HepG2 (cell line): Measurements from ENCODE around the gene PPP1R1B. TPM values are rescaled to one million over a fixed set of nuclear protein-coding genes. Genes with fewer than 3 reads are reported as not detected.

Experiments
- ARID4A ChIP-seq: sonication (generic); formaldehyde crosslinking; IDR thresholded peaks from 2 replicates; pipeline ENCODE4 v1.5.0; 2020; ENCODE audit warnings: mild to moderate bottlenecking, missing genetic modification reagents, borderline replicate concordance
- ARNT ChIP-seq: fragments of 450-650 bp; IDR thresholded peaks from 2 replicates; pipeline ENCODE4 v1.6.1; 2017
- FOXP1 ChIP-seq, 2 experiments: fragments of 450-650 bp in 1 of 2; IDR thresholded peaks; 2 replicates each; pipeline ENCODE4 v1.6.1; 2017 to 2018; ENCODE audit warnings: antibody characterized with exemption in 1 of 2
- GATAD2A ChIP-seq: IDR thresholded peaks from 2 replicates; pipeline ENCODE4 v1.6.1; 2016
- GPN1 ChIP-seq: sonication (generic); formaldehyde crosslinking; IDR thresholded peaks from 2 replicates; pipeline ENCODE4 v1.5.1; 2020; ENCODE audit warnings: missing genetic modification reagents, borderline replicate concordance
- REST ChIP-seq, 2 experiments: IDR thresholded peaks; 2 replicates each; pipeline ENCODE4 v1.6.1; 2011 to 2012; ENCODE audit warnings: low read length in 2 of 2, borderline replicate concordance in 1 of 2, low read depth in 1 of 2, mild to moderate bottlenecking in 1 of 2, moderate library complexity in 1 of 2
- SOX13 ChIP-seq, 3 experiments: fragments of 450-650 bp in 1 of 3; sonication (generic) in 1 of 3; formaldehyde crosslinking in 1 of 3; IDR thresholded peaks in 2 of 3; conservative IDR thresholded peaks in 1 of 3; 2 replicates each; pipeline versions ENCODE4 v1.5.0 to v1.6.1; 2016 to 2020; ENCODE audit warnings: antibody characterized with exemption in 1 of 3, mild to moderate bottlenecking in 1 of 3, missing compliant biosample characterization in 1 of 3, missing genetic modification reagents in 1 of 3, moderate library complexity in 1 of 3
- ZBTB38 ChIP-seq: sonication (generic); formaldehyde crosslinking; IDR thresholded peaks from 2 replicates; pipeline ENCODE4 v1.5.1; 2020; ENCODE audit warnings: mild to moderate bottlenecking, missing genetic modification reagents
- ZFP91 ChIP-seq: sonication (generic); formaldehyde crosslinking; IDR thresholded peaks from 2 replicates; pipeline ENCODE4 v1.9.0; 2022; ENCODE audit warnings: missing genetic modification reagents, mild to moderate bottlenecking, borderline replicate concordance
- ZNF143 ChIP-seq: sonication (generic); formaldehyde crosslinking; IDR thresholded peaks from 2 replicates; pipeline ENCODE4 v1.4.0; 2020; ENCODE audit warnings: missing genetic modification reagents
- ZNF234 ChIP-seq: sonication (generic); formaldehyde crosslinking; conservative IDR thresholded peaks from 2 replicates; pipeline ENCODE4 v1.5.1; 2020; ENCODE audit warnings: mild to moderate bottlenecking, missing genetic modification reagents
- ZNF282 ChIP-seq: fragments of 450-650 bp; IDR thresholded peaks from 2 replicates; pipeline ENCODE4 v1.6.1; 2018; ENCODE audit not compliant: partially characterized antibody
- ZNF576 ChIP-seq: sonication (generic); formaldehyde crosslinking; IDR thresholded peaks from 2 replicates; pipeline ENCODE4 v1.4.0; 2020; ENCODE audit warnings: mild to moderate bottlenecking, missing genetic modification reagents
- ZNF580 ChIP-seq: IDR thresholded peaks from 2 replicates; pipeline ENCODE4 v1.6.1; 2016; ENCODE audit warnings: low read depth, borderline replicate concordance
- ZNF709 ChIP-seq: sonication (generic); formaldehyde crosslinking; IDR thresholded peaks from 2 replicates; pipeline ENCODE4 v1.5.0; 2020; ENCODE audit warnings: mild to moderate bottlenecking, missing genetic modification reagents
- polyA plus RNA-seq, 8 experiments: library from polyadenylated mRNA; depleted of rRNA in 3 of 8; stranded (reverse) in 7 of 8; unstranded in 1 of 8; fragments of >200 nt; fragmentation: Illumina TruSeq in 4 of 8; extraction: Trizol in 4 of 8; gene quantifications; 2 replicates each; pipeline versions ENCODE4 v1.2.1 to v1.2.3, GENCODE V29; 2011 to 2016; ENCODE audit warnings: low read depth in 4 of 8, missing spikeins in 1 of 8, mixed read lengths in 1 of 8; ENCODE audit not compliant: insufficient read depth in 1 of 8
- total RNA-seq, 5 experiments: library from RNA; depleted of rRNA; stranded (reverse); fragments of >200 nt; fragmentation: Illumina TruSeq; extraction: Trizol; gene quantifications; 2 replicates each; pipeline ENCODE4 v1.2.3, GENCODE V29; 2016; ENCODE audit warnings: low read depth in 1 of 5

Gene PPP1R1B
- total and polyA plus RNA-seq, 2 of the 13 experiments (the other 11 are each of a cell fraction or from before 2014, with no cell fraction given) = 0.08 TPM; not detected in 1

GRCh38 chr17:39623356-39623950 is 3.3 kb upstream of the PPP1R1B start (continued):
- no peak for TF ChIP-seq SOX13 (IDR thresholded peaks at IDR 0.05)
- TF ChIP-seq SOX13 (CRISPR knock-in tag; conservative IDR thresholded peaks at IDR 0.05 in 1 of 2, IDR thresholded peaks at IDR 0.05 in 1 of 2) = 0 out of 4 replicates have a peak, but pooled peaks of 1 of the 2 experiments have one; percentile 6
- 0 out of 2 replicates have a peak, but pooled peaks have one; percentile 57 for TF ChIP-seq ZNF234
- TF ChIP-seq ZNF576 (CRISPR knock-in tag) = no peak
- TF ChIP-seq GPN1 = no peak
- TF ChIP-seq ARID4A (CRISPR knock-in tag) = no peak
- TF ChIP-seq GATAD2A (CRISPR knock-in tag) = 0 out of 2 replicates have a peak, but pooled peaks have one; percentile 25
- TF ChIP-seq ZBTB38 (CRISPR knock-in tag) = no peak
- TF ChIP-seq ZNF282 = no peak
- no peak for TF ChIP-seq ZNF143 (CRISPR knock-in tag)
- TF ChIP-seq ZNF580 (CRISPR knock-in tag) = peak; percentile 53; the same call in 1 of the 2 replicates
- TF ChIP-seq ZNF709 = no peak
- TF ChIP-seq REST (IDR thresholded peaks at IDR 0.05; ENCODE audit: borderline replicate concordance in 1 of 2, low read depth in 1 of 2, low read length in 2 of 2) = no peak
- no peak for TF ChIP-seq FOXP1 (IDR thresholded peaks at IDR 0.05)
- no peak for TF ChIP-seq FOXP1 (CRISPR knock-in tag; IDR thresholded peaks at IDR 0.05)
- TF ChIP-seq ZFP91 (CRISPR knock-in tag) = peak; percentile 6; the same call in 1 of the 2 replicates
- no peak for TF ChIP-seq ARNT
